NCI-H524 treated with DMSO at 0.1 percent for 48 hours (cell line): ENCODE results near the gene SOBP.
A peak's percentile ranks its signal among the peaks of the same experiment; 100 is the strongest.
"Not testable (repeated sequence)": the region's sequence is repeated elsewhere in the genome, so short reads cannot be mapped to it uniquely, and the experiment has no call there.

Source experiments
- DNase-seq: peaks from one replicate; lab custom pipeline; 2025; lab: John Stamatoyannopoulos, UW

The SOBP gene, protein sequence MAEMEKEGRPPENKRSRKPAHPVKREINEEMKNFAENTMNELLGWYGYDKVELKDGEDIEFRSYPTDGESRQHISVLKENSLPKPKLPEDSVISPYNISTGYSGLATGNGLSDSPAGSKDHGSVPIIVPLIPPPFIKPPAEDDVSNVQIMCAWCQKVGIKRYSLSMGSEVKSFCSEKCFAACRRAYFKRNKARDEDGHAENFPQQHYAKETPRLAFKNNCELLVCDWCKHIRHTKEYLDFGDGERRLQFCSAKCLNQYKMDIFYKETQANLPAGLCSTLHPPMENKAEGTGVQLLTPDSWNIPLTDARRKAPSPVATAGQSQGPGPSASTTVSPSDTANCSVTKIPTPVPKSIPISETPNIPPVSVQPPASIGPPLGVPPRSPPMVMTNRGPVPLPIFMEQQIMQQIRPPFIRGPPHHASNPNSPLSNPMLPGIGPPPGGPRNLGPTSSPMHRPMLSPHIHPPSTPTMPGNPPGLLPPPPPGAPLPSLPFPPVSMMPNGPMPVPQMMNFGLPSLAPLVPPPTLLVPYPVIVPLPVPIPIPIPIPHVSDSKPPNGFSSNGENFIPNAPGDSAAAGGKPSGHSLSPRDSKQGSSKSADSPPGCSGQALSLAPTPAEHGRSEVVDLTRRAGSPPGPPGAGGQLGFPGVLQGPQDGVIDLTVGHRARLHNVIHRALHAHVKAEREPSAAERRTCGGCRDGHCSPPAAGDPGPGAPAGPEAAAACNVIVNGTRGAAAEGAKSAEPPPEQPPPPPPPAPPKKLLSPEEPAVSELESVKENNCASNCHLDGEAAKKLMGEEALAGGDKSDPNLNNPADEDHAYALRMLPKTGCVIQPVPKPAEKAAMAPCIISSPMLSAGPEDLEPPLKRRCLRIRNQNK

DNA sequence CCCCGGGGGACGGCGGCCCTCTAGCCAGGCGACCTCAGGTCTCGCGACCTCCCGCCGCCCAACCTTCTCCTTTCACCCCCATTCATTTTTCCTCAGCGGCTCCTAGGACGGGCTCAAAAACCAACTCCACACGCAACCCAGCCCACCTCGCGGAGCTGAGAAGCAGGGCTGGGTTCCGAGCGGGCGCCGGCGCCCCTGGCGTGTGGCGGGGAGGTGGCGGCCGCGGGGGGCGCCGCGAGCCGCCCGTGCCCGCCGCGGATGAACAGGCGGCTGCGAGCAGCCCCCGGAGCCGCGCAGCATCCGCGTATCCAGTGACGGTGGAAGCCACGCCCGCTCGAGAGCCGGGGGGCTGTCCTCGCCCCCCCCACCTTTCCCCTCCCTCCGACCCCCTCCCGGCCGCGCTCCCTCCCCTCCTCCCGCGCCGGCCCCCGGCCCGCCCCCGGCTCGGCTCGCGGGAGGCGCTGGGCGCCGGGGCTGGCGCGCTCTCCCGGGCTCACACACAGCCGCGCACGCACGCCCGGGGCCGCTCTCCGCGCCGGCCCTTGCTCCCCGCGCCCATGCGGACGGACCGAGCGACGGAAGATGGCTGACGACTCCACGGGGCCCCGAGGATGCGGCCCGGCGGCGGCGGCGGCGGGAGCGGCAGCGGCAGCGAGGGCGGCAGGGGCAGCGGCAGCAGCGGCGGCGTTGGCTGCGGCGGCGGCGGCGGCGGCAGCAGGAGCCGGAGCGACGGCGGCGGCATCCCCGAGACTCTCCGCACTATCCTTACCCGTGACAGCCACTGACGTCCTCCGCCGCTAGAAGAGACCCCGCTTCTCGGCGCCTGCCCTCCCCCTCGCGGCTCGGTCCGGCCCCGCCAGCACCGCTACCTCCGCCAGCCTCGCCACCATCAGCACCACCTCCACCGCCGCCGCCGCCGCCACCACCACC is at the start of gene SOBP:
Gene SOBP (plus strand): TSS at position 482 of the 930 bp plus-strand sequence. CDS start 500 bp downstream, outside the sequence.
- peak; percentile 52 for DNase-seq

DNA sequence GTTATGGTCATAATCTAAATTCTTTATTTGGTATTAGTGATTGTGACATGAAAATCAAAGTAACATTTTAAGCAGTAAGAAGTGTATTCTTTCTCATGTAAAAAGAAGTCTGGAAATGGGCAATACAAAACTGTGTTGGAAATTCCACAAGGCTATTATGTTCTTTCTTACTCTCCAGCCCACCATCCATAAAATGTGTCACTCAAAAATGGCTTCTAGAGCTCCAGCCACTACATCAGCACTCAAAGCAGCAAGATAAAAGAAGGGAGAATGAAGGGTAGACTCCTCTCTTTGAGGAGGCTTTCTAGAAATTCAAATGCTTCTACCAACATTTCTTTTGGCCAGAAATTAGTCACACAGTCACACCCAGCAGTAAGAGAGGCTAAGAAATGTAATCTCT is 49.0 kb upstream of the SOBP start:
- no peak for DNase-seq

DNA sequence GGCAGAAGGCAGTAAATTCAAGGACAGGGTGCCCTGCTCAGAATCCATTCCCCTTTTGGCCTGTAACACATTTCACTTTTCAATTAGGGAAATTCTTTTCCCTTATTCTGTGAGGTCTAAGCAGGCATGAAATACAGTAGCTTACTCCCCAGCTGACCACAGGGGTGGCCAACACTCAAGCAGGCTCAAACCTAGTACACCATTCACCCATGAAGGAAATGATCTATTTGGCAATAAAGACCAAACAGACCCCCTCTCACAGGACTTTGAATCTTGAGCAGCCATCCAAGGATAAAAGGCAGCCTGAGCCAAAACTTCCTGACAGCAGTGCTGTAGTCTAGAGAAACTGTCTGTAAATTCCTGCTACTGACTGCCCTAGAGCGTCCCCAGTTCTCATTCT is 48.2 kb upstream of the SOBP start:
- DNase-seq: no peak

DNA sequence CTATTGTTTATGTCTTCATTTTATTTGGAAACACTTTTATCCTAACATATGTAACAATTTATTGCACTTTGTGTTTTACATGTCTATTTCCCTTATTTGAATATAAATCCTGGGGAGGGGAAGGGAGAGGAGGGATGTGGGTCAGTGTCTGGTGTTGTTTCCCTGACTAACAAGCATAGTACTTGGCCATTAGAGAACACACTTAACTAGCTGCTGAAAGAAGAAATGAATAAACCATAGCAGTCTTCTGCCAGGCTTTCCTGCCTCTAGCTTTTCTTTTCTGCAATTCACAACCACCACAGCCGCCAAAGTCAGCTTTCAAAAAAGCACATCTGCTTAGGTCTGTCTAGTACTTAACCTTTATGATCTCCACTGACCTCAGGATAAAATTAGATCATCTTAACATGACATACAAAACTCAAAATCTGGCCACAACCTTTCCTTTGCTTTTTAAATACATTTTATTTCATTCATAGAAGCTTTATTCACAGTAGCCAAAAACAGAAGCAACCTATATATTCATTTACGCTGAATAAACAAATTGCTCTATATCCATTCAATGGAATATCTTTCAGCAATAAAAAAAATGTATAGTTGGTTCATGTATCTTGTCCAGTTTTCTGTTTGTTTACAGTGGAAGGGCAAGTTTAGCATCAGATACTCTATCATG is 46.8 kb upstream of the SOBP start:
- DNase-seq: no peak

DNA sequence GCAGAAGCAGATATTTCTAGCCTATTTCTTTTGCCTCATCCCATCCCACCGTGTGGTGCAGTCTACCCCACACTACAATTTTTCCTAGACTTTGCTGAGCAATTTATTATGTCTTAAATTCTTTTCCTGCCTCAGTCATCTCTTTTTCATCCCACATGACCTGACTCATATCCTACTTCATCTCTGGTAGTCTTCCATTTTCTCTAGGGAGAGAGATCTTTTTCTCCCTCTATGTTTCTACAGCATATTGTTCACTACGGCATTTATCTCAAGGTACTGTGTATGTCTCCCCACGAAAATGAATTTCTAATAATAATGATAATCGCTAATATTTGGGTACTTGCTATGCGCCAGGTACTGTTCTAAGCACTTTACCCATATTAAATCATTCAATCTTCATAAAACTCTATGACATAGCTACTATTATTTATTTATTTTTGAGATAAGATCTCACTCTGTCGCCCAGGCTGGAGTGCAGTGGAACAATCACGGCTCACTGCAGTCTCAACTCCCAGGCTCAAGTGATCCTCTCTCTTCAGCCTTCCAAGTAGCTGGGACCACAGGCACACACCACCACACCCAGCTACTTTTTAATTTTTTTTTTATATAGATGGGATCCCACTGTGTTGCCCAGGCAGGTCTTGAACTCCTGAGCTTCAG is 46.2 kb upstream of the SOBP start:
- no peak for DNase-seq

DNA sequence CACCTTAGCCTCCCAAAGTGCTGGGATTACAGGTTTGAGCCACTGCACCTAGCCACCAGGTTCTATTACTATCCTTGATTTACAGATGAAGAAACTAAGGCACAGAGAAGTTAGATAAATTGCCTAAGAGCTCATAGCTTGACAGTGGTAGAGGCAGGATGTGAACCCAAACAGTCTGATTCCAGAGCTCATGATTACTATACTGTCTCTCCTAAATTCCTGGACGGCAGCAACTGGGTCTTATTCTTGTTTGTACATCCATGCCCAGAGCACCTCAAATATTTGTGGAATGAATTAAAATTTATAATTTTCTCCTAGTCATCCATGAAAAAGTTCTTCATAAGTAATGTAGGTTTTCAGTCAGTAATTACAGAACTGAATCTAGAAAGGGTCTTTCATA is 45.6 kb upstream of the SOBP start:
- DNase-seq: no peak

DNA sequence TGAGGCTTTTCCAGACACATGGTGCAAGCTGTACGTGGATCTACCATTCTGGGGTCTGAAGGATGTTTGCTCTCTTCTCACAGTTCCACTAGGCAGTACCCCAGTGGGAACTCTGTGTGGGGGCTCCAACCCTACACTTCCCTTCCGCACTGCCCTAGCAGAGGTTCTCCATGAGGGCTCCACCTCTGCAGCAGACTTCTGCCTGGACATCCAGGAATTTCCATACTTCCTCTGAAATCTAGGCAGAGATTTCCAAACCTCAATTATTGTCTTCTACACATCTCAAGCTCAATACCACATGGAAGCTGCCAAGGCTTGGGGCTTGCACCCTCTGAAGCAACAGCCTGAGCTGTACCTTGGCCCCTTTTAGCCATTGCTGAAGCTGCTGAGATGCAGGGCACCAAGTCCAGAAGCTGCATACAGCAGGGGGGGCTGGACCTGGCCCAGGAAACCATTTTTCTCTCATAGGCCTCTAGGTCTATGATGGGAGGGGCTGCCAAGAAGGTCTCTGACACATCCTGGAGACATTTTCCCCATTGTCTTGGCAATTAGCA is 42.2 kb upstream of the SOBP start:
- no peak for DNase-seq

DNA sequence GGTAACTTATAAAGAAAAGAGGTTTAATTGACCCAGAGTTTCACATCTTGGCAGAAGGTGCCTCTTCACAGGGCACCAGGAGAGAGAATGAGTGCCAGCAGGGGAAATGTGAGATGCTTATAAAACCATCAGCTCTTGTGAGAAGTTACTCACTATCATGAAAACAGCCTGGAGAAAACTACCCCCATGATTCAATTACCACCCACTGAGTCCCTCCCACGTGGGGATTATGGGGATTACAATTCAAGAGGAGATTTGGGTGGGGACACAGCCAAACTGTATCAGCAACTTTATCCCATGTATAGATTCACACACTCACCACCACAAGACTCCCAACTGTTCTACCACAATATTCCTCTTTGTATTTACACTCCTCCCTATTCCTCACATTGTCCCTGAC is 41.1 kb upstream of the SOBP start:
- DNase-seq: no peak

DNA sequence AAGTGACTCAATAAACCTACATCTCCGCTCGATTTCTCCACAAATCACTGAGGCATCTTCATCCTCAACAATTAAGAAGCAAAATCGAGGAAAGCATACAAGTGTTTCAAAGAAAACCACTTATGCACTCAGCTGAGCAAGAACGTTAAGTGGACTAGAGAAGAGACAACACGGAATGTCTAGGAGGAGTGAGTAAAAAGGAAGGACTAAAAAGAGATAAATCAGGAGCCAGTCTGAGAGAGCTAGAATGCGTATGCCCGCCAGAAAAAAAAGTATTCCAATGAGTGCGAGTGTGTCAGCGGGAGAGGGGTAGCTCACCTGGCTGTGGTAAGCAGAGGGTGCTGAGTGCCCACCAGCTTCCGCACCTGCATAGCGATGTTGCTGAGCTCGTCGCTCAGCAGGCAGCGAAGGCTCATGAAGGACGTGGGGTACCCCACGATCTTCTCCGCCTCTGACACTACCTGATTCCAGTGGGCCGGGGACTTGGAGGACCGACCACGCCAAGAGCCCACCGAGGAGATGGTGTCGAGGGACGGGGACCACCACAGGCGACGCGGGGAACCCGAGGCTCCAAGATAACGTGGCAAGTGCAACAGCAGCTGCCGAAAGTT is 31.1 kb upstream of the SOBP start:
- no peak for DNase-seq

DNA sequence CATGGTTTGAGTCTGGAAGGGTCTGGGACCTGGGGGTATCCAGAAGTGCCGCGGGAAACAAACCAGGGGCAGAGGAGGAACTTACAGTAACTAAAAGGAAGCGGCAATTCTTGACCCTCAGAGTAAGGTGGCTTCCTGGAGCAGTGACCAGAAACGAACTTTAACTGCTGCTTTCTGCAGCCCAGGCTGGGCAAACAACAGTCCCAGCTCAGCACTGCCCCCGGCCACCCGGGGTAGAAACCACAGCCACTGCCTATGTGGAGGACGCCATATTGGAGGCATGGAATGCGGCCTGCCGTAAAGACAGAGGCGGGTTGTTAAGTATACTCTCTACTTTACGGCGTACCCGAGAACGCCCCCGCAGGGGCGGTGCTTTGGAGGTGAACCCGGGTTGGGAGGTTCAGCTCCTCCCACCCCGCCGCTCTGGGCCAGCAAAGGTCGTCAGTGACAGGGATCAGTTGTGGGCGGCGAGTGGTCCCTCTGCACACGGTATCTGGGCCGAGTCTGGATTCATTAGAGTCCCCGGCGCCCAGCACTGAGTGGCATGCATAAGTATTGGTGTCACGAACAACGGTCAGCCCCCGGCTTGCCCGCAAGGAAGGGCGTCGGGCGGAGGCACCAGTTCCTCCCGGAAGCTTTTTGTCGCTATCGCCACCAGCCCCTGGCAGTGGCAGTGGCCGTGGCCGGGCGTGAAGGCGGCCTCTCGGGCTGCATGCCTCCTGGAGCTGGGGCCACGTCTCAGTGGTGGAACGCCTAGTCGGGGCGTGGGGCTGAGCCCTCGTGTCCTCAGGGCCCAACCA is 30.4 kb upstream of the SOBP start, which contains the start of gene PDSS2:
Gene PDSS2 (minus strand): TSS at position 282 of the 800 bp plus-strand sequence. CDS start 279 bp downstream, at position 3.
- peak; percentile 89 for DNase-seq

DNA sequence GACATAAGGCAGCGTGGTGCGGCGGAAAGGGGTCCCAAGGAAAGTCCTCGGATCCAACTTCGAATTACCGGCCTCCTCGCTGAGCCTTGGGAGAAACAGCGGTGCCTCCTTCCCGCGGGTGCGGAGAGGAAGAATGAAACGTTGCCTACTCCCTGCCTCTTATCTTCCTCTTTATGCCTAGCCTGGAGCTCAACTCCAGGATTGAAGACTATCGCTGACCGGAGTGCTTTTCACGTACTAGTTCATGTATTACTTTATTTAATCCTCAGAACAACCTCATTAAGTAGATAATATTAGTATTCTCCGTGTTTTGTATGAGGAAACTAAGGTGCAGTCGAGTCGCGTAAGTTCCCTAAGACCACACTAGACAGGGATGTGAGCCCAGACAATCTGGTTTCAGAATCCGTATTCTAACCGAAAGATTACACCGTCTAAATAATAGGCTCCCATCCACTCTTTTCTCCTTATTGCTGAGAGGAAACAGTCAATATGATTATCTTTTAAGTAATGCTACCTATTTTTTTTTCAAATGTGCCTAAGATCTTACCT is 29.8 kb upstream of the SOBP start:
- DNase-seq: no peak

DNA sequence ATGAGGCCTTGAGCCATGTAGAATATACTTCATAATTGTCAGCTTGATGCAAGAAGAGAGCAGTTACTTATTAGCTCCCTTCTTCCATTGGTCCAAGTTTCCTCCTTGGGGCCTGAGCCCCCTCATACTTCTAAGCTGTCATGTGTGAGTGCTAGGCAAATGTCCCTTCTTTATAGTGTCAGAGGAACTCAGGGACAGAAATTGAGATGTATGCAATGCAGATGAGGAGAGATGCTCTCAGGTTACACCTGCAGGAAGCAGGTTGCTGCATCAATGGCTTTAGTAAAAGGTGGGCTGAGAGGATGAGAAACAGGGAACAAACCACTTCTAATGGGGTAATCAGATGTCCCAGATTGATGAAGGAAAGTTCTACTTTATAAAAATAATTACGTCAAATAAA is 23.9 kb upstream of the SOBP start:
- DNase-seq: no peak

DNA sequence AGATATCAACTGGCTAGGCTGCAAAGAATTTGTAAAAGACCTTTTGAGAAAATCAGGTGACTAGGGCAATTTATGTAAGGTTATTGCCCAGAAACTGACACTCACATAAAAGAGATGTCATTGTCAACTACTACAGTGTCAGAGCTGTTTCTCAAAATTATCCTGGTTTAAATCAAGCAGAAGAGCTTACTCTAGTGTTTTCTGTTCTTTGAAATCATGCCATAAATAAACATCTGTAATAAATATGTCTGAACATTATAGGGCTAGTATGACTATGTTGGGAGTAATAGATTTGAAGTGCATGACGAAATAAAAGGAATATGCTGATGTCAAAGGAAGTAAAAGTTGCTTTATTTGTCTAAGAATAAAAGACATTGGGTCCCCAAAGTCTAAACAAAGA is 19.6 kb upstream of the SOBP start:
- DNase-seq: no peak

DNA sequence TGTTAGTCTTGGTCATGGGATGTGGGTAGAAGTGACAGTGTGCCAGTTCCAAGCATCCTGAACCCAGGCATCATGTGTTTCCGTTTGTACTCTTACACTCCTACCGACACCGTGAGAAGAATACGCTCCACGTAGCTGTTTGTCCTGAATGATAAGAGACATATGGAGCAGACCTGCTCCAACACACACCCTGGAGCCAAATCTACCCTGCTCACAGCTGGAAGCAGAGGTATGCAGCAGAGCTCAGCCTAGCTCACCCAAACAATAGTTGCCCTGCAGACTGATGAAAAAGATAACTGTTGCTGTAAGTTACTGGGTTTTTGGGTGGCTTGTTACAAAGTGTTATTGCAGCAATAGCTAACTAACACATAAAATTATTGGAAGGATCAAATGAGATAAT is 16.3 kb upstream of the SOBP start:
- no peak for DNase-seq

DNA sequence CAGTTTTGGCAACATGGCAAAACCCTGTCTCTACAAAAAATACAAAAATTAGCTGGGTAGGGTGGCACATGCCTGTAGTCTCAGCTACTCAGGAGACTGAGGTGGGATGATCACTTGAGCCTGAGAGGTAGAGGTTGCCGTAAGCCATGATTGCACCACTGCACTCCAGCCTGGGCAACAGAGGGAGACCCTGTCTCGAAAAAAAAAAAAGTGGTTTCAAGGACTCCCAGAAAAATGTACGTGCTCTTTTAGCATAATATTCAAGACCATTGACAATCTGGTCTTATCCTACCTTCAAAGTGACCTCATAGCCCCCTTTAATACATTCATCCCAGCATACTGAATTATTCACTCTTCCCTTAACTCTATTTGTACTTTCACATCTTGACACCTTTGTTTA is 14.6 kb upstream of the SOBP start:
- not testable (repeated sequence) for DNase-seq

DNA sequence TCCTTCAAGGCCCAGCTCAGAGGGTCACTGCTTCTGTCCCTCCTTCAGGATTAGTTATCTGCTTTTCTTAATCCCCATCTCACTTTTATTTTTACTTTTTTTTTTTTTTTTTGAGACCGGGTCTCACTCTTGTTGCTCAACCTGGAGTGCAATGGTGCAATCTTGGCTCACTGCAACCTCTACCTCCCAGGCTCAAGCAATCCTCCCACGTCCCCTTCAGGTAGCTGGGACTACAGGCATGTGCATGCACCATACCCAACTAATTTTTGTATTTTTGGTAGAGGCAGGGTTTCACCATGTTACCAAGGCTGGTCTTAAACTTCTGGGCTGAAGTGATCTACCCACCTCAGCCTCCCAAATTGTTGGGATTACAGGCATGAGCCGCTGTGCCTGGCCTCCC is 14.1 kb upstream of the SOBP start:
- not testable (repeated sequence) for DNase-seq

DNA sequence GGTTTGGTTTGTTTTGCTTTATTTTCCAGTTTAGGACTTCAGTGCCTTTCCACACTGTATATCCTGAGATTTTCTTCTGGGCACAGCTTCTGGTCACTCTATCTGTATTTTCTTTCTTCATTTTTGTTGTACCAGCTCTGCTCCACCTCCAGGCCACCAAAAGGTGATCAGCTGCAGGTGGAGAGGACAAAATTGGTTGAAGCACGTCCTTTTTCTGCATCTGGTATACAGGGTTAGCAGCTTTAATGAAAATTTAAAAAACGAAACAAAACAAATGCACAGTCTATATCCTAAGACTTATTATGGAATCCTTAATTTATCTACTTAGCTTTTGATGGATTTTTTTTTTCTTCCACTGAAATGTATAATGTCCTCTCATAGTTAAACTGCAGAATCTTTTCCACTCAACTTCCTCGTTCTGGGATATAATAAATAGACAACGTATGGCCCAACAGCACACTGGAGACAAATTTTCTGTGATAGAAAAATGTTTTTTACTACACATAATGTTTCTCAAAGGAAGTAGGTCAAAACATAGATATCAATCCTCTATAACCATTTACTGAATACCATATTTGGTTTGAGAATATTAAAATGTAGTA is 10.7 kb upstream of the SOBP start:
- DNase-seq: no peak

DNA sequence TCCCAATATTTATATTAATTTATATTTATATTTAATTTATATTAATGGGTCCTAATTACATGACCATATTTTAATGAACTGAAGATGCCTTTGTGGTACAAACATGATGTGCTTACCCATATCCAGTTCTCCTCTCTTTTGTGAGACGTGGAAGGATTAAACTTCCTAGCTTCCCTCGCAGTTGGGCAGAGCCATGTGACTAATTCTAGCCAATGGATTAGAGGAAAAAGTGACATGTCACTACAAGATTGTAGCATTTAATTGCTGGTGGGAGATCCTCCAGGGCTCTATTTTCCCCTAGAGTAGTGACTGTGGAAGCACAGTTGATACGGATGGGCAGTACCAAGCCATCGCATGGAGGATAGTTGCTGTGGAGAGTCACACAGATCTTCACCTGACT is 4.8 kb upstream of the SOBP start:
- no peak for DNase-seq
